ENCODE measurements around the gene ENTPD1.
"Not testable (repeated sequence)": the region's sequence is repeated elsewhere in the genome, so short reads cannot be mapped to it uniquely, and the experiment has no call there.

The ENTPD1 gene

DNA sequence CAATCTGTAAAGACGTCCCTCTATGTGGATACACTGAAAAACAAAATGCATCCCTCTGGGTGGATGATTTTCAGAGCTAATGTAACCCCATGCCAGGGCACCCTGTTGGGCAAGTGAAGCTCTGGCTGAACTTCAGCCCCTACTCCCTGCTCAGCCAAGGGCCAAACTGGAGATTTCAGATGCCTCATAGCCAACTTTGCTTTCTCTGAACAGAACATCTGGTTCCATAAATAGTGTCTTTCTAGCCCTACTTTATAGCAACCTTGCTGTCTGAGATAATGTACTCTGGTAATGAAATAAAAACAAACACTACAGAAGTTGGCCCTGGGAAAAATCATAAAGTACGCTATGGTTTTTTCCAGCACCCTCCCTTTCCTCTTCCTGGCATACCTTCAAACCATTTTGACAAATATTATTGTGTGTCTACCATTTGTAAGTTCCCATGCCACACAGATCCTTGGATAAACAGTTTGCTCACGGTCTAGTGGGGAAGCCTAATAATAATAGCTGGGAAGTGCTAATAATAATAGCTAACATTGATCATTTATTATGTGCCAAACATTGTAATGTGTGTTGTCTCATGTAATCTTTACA lies 3.4 kb downstream of the ENTPD1 start:
- DNase-seq (ENCODE audit: low read depth): no peak
- no peak overlapping the region for H3K4me3 ChIP-seq (ENCODE audit: low read length)
- TF ChIP-seq, protein P1, sequence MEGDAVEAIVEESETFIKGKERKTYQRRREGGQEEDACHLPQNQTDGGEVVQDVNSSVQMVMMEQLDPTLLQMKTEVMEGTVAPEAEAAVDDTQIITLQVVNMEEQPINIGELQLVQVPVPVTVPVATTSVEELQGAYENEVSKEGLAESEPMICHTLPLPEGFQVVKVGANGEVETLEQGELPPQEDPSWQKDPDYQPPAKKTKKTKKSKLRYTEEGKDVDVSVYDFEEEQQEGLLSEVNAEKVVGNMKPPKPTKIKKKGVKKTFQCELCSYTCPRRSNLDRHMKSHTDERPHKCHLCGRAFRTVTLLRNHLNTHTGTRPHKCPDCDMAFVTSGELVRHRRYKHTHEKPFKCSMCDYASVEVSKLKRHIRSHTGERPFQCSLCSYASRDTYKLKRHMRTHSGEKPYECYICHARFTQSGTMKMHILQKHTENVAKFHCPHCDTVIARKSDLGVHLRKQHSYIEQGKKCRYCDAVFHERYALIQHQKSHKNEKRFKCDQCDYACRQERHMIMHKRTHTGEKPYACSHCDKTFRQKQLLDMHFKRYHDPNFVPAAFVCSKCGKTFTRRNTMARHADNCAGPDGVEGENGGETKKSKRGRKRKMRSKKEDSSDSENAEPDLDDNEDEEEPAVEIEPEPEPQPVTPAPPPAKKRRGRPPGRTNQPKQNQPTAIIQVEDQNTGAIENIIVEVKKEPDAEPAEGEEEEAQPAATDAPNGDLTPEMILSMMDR (conservative IDR thresholded peaks at IDR 0.05; ENCODE audit: low read depth, low read length): no peak

DNA sequence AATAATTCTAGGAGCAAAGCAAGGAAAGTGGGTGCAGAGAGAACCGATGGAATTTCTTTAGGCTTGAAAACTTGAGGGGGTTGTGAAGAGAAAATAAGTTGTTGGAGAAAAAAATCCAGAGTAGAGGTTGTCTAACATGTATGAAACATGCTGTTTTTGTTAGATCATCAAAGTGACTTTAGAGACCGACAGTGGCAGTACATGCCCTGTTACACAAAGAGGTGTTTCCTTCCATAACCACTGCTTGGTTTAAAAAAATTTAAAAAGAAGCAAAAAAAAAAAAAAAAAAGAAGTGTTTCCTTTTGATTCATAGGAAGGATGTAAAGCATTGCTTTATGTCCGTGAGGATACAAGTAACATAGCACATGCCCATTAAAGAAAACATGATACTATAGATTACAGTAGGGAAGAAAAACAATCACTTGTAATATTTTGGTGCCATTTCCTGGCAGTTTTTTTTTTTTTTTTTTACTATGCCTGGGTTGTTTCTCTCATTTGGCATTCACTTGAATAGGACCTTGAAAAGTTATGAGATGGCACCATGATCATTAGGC lies 6.1 kb downstream of the ENTPD1 start:
- H3K4me3 ChIP-seq (ENCODE audit: low read length): no peak overlapping the region
- no peak for DNase-seq (ENCODE audit: low read depth)
- TF ChIP-seq, protein P1 (conservative IDR thresholded peaks at IDR 0.05; ENCODE audit: low read depth, low read length): no peak

DNA sequence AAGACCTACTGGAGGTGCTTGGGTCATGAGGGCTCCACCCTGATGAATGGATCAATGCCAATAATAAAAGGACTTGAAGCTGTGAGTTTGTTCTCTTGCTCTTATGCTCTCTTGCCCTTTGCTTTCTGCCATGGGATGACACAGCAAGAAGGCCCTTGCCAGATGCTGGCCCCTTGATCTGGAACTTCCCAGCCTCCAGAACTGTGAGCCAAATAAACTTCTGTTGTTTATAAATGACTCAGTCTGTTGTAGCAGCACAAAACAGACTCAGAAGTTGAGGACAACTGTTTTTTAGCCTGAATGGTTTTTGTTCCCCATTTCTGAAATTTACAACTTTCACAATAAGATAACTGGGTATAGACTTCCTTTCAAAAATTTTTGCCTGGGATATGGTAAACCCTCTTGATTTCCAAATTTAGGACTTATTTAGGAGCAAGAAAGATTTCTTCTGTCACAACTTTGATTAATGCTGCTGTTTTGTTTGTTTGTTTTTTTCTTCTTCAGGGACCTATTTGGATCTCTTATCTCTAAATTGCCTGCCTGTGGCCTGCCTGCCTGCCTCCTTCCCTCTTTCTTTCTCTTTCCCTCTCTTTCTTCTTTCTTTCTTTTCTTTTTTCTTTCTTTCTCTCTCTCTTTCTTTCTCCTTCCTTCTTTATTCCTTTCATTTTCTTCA lies 12.1 kb downstream of the ENTPD1 start:
- no peak for DNase-seq (ENCODE audit: low read depth)
- H3K4me3 ChIP-seq (ENCODE audit: low read length): no peak overlapping the region
- TF ChIP-seq, protein P1 (conservative IDR thresholded peaks at IDR 0.05; ENCODE audit: low read depth, low read length): no peak

DNA sequence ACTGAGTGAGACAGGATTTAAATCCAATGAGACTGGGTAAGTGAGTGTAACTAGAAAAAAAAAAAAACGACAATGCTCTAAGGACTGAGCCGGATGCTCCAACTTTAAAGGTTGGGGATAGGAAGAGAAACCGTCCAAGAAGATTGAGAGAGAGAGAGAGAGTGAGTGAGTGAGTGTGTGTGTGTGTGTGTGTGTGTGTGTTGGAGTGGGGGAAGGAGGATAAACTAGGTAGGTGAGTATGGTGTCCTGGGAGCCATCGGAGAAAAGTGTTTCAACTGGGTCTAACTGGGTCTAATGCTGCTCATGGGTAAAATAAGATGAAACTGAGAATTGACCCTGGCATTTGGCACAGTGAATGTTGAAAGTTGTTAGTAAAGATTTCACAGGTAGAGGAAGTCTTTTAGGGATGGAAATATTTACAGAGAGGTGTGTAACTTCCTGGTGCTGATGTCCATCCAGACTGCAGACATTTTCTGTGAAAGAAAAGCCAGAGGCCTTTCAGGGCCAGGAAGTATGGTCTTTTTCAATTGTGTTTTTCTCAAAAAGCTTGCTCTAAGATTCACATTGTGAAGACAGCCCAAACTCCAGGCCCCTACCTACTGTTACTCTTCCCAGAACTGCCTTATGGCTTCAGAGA lies 14.2 kb downstream of the ENTPD1 start:
- TF ChIP-seq, protein P1 (conservative IDR thresholded peaks at IDR 0.05; ENCODE audit: low read depth, low read length): no peak

DNA sequence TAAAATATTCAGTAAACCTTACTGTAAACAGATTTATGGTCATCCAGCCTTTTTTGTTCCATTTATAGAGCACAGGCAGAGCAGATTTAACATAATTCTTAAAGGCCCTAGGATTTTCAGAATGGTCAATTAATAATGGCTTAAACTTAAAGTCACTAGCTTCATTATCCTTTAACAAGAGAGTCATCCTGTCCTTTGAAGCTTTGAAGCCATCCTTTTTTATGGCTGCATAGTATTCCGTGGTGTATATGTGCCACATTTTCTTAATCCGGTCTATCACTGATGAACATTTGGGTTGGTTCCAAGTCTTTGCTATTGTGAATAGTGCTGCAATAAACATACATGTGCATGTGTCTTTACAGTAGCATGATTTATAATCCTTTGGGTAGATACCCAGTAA lies 17.5 kb downstream of the ENTPD1 start:
- not testable (repeated sequence) for DNase-seq (ENCODE audit: low read depth); H3K4me3 ChIP-seq (ENCODE audit: low read length)

More for the DNA sequence above, 14.2 kb downstream of the ENTPD1 start:
- no peak for DNase-seq (ENCODE audit: low read depth)
- H3K4me3 ChIP-seq (ENCODE audit: low read length): no peak overlapping the region

DNA sequence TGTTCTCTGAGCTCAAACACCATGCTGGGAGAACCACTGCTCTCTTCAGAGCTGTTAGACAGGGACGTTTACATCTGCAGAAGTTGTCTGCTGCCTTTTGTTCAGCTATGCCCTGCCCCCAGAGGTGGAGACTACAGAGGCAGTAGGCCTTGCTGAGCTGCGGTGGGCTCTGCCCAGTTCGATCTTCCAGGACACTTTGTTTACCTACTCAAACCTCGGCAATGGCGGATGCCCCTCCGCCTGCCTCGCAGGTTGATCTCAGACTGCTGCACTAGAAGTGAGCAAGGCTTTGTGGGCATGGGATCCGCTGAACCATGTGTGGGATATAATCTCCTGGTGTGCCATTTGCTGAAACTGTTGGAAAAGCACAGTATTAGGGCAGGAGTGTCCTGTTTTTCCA lies 21.7 kb downstream of the ENTPD1 start:
- not testable (repeated sequence) for DNase-seq (ENCODE audit: low read depth); H3K4me3 ChIP-seq (ENCODE audit: low read length)

DNA sequence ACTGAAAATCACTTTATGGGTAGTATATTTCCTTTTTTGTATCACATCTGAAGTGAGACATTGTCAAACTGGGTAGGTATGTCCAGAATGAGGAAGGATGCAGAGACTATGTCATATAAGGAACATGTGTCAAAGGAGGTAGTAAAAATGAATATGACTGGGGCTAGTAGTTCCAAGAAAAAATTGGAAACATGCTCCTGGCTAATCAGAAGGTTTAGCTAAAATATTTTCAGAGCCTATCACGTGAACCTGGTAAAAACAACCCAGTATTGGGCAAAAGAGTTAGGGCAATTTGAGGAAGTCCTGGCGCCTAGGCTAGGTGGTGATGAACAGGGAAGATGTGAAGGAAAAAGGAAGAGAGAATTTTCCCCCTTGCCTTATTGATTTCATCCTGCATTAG lies 26.4 kb downstream of the ENTPD1 start:
- TF ChIP-seq, protein P1 (conservative IDR thresholded peaks at IDR 0.05; ENCODE audit: low read depth, low read length): no peak
- H3K4me3 ChIP-seq (ENCODE audit: low read length): no peak overlapping the region
- no peak for DNase-seq (ENCODE audit: low read depth)

DNA sequence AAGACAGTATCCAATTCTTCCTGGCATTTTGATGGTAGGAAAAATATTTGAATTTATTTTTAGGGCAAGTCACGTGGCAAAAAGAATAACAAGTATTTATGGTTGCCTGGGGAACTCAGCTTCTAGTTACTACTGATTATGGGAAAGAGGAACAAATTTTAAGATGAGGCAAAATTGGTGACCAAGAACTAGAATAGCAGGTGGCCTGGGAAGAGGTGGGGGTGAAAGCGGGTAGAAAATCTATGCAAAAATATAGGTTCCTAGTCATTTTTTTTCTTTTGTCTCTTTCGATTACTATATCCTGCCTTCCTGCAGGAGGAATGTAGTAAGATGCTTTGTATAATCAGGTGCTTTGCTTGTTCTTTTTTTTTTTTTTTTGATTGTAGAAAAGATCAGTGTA lies 27.8 kb downstream of the ENTPD1 start:
- H3K4me3 ChIP-seq (ENCODE audit: low read length): no peak overlapping the region
- TF ChIP-seq, protein P1 (conservative IDR thresholded peaks at IDR 0.05; ENCODE audit: low read depth, low read length): no peak
- no peak for DNase-seq (ENCODE audit: low read depth)
